HG02852 (cell line): Measurements from ENCODE around the gene SNX4.

Experiments used
- ATAC-seq: cut with Tn5 transposase; IDR thresholded peaks from one replicate; pipeline ENCODE4 v1.9.1; 2021; ENCODE audit warnings: mild to moderate bottlenecking, moderate library complexity; ENCODE audit not compliant: unreplicated experiment

Gene SNX4

GRCh38 chr3:125470671-125471070, 49.3 kb downstream of the SNX4 start:
- ATAC-seq = no peak

GRCh38 chr3:125462722-125463299, 57.2 kb downstream of the SNX4 start:
- ATAC-seq = no peak

- no peak for ATAC-seq
Observed at GRCh38 chr3:125461896-125462295, 58.1 kb downstream of the SNX4 start.

GRCh38 chr3:125460233-125460632, 59.8 kb downstream of the SNX4 start:
- no peak for ATAC-seq

GRCh38 chr3:125443923-125444322, 76.1 kb downstream of the SNX4 start:
- ATAC-seq = no peak

GRCh38 chr3:125442506-125442905, 77.5 kb downstream of the SNX4 start:
- no peak for ATAC-seq

DNA sequence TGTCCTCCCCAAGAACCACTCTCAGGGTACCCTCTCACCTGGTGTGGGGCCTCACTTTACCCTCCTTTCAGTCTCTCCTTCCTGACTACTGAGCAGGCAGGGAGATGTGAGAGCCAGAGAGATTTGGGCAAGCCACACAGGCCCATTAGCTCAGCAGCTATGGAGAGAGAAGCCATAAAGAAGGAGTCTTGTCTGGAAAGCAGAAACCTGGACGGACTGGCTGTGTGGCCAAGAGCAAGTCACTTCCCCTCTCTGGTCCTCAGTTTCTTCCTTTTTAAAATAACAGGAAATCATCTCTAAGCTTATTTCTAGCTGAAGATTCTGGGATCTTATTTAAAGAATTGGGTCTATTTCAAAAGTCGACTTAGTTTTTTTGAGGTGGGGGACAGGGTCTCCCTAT, 79.0 kb downstream of the SNX4 start:
- no peak for ATAC-seq

- ATAC-seq = no peak
Observed at GRCh38 chr3:125440559-125440955, 79.4 kb downstream of the SNX4 start.

DNA sequence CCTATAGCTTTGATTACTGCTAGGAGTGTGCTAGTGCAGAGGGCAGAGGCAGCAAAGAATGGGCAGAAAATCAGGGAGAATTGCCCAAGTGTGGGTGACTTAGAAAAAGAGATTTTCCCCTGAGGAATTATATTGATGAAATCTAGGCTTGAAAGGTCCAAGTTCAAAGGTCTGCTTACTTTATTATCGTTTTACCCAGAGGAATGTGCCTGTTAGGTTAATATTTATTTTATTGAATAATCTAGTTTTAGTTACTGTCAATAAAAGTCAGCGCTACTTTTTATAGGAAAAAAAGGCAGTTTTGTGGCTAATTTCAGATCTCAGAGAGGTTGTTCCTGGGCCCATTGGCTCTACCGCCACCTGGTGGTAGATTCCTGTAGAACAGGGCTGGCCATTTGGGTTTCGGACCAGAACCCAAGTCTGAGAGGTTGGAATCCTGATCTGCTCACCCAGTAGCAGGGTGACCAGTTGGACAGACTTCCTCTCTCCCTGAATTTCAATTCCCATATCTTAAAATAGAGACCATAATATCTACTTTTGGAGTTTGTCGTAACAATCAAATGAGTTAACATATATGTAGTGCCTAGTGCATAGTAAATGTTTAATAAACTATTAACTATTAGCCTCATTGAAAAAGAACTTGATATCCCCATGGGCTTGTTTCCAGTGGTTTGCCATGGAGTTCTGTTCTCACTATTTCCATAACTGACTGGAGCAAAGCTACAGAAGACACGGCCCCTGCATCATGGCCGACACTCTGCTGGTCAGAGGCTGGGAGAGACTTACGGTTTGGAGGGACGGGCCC, 82.2 kb downstream of the SNX4 start:
- no peak for ATAC-seq

DNA sequence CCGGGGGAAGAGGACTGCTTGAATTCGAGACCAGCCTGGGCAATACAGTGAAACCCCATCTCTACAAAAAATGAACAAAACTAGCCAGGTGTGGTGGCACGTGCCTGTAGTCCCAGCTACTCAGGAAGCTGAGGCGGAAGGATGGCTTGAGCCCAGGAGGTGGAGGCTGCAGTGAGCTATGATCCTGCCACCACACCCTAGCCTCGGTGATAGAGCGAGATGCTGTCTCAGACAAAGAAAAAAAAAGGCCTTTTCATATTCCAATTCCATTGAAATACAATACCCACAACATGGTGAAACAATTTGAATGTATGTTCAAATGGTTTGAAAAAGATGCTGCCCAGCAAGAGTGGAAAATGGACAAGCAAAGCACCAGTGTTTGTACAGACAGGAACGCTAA, 83.1 kb downstream of the SNX4 start:
- ATAC-seq = no peak

- ATAC-seq = no peak
Observed at GRCh38 chr3:125435231-125435630, 84.8 kb downstream of the SNX4 start.

DNA sequence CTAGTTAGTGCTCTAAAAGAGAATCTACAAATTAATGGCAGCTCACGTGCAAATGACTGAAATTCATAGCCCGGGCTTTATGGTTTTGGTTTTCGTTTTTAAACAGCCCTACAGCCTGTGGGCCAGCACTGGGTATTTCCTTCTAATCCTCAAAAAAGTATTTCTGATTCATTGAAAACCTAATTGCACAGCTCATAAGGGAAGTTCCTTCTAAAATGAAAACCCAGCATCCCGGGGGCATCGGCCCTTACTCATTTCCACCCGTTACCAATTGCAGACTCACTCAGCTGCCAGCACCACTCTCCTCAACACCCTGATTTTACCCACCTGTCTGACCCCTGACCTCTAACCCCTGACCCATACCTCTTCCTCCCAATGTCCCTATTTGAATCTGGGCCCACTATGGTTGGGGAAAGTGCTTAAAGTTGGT, 85.4 kb downstream of the SNX4 start:
- ATAC-seq = no peak

GRCh38 chr3:125433611-125434041, 86.4 kb downstream of the SNX4 start:
- ATAC-seq = no peak

GRCh38 chr3:125433091-125433534, 86.9 kb downstream of the SNX4 start:
- ATAC-seq = no peak

- ATAC-seq = no peak
Observed at GRCh38 chr3:125431912-125432790, 87.9 kb downstream of the SNX4 start.

DNA sequence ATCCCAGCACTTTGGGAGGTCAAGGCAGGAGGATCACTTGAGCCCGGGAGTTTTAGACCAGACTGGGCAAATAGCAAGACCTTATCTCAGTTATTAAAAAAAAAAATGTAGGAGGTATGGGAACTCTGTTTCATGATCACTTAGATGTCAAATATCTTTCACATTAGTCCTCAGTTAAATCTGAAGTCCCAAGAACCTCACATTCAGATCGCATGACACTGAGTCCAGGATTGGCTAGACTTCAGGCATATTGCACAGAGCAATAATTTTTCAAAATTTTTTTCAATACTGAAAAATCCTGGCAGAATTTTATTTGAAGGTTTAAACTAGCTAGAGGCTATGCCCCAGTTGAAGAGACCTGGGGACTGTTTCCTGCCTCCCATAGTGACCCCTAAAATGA, 88.6 kb downstream of the SNX4 start:
- no peak for ATAC-seq

- ATAC-seq = no peak
Observed at GRCh38 chr3:125428216-125428830, 91.7 kb downstream of the SNX4 start.

GRCh38 chr3:125418306-125418705, 101.7 kb downstream of the SNX4 start:
- no peak for ATAC-seq

GRCh38 chr3:125416235-125416634, 103.8 kb downstream of the SNX4 start:
- no peak for ATAC-seq

GRCh38 chr3:125414669-125415068, 105.3 kb downstream of the SNX4 start:
- no peak for ATAC-seq

DNA sequence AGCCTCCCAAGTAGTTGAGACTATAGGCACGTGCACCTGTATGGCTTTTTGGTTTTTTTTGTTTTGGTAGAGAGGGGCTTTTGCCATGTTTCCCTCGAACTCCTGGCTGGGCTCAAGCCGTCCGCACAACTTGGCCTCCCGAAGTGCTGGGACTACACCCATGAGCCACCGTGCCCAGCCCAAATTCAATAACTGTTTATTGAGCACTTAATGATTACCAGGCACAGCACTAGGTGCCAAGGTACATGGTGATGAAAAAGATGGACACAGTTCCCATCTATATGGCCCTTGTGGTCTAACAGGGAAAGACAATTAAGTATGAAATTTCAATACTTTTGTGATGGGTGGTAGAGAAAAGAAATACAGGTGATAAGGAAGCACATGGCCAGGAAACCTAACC, 109.1 kb downstream of the SNX4 start:
- no peak for ATAC-seq
